PC-9 (cell line): ENCODE measurements around the gene ITGB3. TPM values are rescaled to one million over a fixed set of nuclear protein-coding genes. Genes with fewer than 3 reads are reported as not detected.

Experiments
- BruUV-seq: library from RNA; stranded (reverse); fragments of 400-500 nt; replicated peaks from 2 replicates; lab custom pipeline; 2021; lab: Mats Ljungman, UMichigan
- CTCF ChIA-PET: fragments of 300-600 bp; sonication (Branson Sonifier 250); formaldehyde crosslinking; loops from one replicate; lab custom pipeline; 2022; ENCODE audit warnings: antibody characterized with exemption; lab: Charles Lee
- POLR2A ChIA-PET: fragments of 300-600 bp; sonication (Branson Sonifier 250); formaldehyde crosslinking; loops from one replicate; lab custom pipeline; 2022; ENCODE audit warnings: antibody characterized with exemption; ENCODE audit not compliant: unreplicated experiment; lab: Charles Lee
- DNase-seq, 2 experiments: peaks; one replicate each; pipeline versions ENCODE4 v3.0.0 to v3.0.0-alpha.2; 2015 to 2022; ENCODE audit warnings: mixed read lengths in 1 of 2
- H2AFZ ChIP-seq: fragments of 200-600 bp; sonication (generic); 2 replicates; pipeline ENCODE4 v1.8.1; 2017; ENCODE audit warnings: antibody characterized with exemption
- H3F3A ChIP-seq: fragments of 200-600 bp; sonication (generic); 2 replicates; pipeline ENCODE4 v1.8.1; 2017; ENCODE audit warnings: antibody characterized with exemption, mild to moderate bottlenecking, low read depth; ENCODE audit not compliant: insufficient read depth
- H3K27ac ChIP-seq: fragments of 200-600 bp; sonication (generic); 2 replicates; pipeline ENCODE4 v1.6.1; 2016; ENCODE audit warnings: mixed run types
- H3K27me3 ChIP-seq: fragments of 200-600 bp; sonication (generic); 2 replicates; pipeline ENCODE4 v1.6.1; 2016; ENCODE audit warnings: low read depth, mixed run types; ENCODE audit not compliant: insufficient read depth
- H3K36me3 ChIP-seq: fragments of 200-600 bp; sonication (generic); 2 replicates; pipeline ENCODE4 v1.6.1; 2016; ENCODE audit warnings: low read depth, mixed run types
- H3K4me1 ChIP-seq: fragments of 200-600 bp; sonication (generic); replicated peaks from 2 replicates; pipeline ENCODE4 v1.6.1; 2016; ENCODE audit warnings: mixed run types; ENCODE audit not compliant: insufficient read depth
- H3K4me2 ChIP-seq: fragments of 200-600 bp; sonication (generic); 2 replicates; pipeline ENCODE4 v1.6.1; 2017; ENCODE audit warnings: mixed run types
- H3K4me3 ChIP-seq: fragments of 200-600 bp; sonication (generic); 2 replicates; pipeline ENCODE4 v1.6.1; 2016; ENCODE audit warnings: mixed run types
- H3K79me2 ChIP-seq: fragments of 200-600 bp; sonication (generic); 2 replicates; pipeline ENCODE4 v1.6.1; 2017; ENCODE audit warnings: low read depth, mixed run types
- H3K9me2 ChIP-seq: fragments of 200-600 bp; sonication (generic); 2 replicates; pipeline ENCODE4 v1.8.1; 2017; ENCODE audit warnings: mild to moderate bottlenecking; ENCODE audit not compliant: insufficient read depth
- H3K9me3 ChIP-seq: fragments of 200-600 bp; sonication (generic); 2 replicates; pipeline ENCODE4 v1.8.1; 2016; ENCODE audit warnings: low read depth; ENCODE audit not compliant: insufficient read depth
- H4K20me1 ChIP-seq: fragments of 200-600 bp; sonication (generic); 2 replicates; pipeline ENCODE4 v1.8.1; 2017; ENCODE audit not compliant: insufficient read depth
- EZH2 ChIP-seq: fragments of 200-600 bp; sonication (generic); IDR thresholded peaks from 2 replicates; pipeline ENCODE4 v1.8.0; 2017; ENCODE audit warnings: antibody characterized with exemption, low read depth
- intact Hi-C: fragments of 100-400 bp; cut with micrococcal nuclease; formaldehyde crosslinking; loops from one replicate; pipeline ENCODE4 v1.10.0; 2022; ENCODE audit not compliant: unreplicated experiment
- total RNA-seq: library from RNA; stranded (reverse); gene quantifications from 2 replicates; pipeline ENCODE4 v1.2.3, GENCODE V29; 2021
- TF ChIP-seq, protein P1 (sequence below): fragments of 200-600 bp; sonication (generic); conservative IDR thresholded peaks from 2 replicates; pipeline ENCODE4 v1.6.1; 2017; ENCODE audit warnings: mixed run types, antibody characterized with exemption, mild to moderate bottlenecking, moderate library complexity

Gene ITGB3
- total RNA-seq, 1 experiment from 2014 or later = 0.31 TPM

DNA sequence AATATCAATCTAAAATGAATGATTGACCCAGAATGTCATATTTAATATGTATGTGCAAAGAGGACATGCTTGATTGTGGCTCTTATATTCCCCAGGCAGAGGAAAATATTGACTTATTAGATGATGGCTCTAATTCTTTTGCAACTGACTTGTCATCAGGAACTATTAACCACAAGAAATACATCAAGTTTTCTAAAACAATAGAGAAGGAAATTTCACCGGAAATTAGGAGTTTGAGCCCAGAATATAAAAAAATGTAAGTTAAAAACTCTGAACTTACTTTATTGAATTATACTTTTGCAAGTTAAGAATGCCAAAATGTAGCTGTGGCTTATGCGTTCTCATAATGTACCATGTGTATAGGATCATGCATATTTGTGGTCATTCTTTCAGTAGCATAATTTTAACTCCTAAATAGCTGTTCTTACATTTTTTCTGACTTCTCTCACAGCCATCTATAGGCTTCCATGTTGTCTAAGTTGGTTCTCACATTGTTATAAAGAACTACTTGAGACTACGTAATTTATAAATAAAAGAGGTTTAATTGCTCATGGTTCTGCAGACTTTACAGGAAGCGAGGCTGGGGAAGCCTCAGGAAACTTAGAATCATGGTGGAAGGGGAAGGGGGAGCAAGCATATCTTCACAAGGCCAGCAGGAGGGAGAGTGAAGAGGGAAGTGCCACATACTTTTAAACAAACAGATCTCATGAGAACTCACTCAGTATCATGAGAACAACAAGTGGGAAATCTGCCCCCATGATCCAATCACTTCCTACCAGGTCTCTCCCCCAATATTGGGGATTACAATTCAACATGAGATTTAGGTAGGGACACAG is 81.7 kb downstream of the ITGB3 start:
- peaks cover 10% of the 10 kb centered on the region for H3K4me1 ChIP-seq
- no peaks in the 10 kb centered on the region for H3K9me3 ChIP-seq
- H3F3A ChIP-seq = no peaks in the 10 kb centered on the region; the same call in 1 of the 2 replicates
- H3K27me3 ChIP-seq = no peaks in the 10 kb centered on the region
- H2AFZ ChIP-seq = no peak overlapping the region
- H3K4me3 ChIP-seq = no peak overlapping the region
- no peak overlapping the region for H3K27ac ChIP-seq
- no TSS peak for BruUV-seq
- peaks cover 7% of the 10 kb centered on the region; the same call in 1 of the 2 replicates for H3K9me2 ChIP-seq
- H3K79me2 ChIP-seq = no peaks in the 10 kb centered on the region
- ChIA-PET POLR2A (no interaction called here), CTCF (no interaction called here)
- DNase-seq = no peak
- intact Hi-C loops = no loop called here
- H4K20me1 ChIP-seq = no peaks in the 10 kb centered on the region
- TF ChIP-seq EZH2 = no peak
- TF ChIP-seq, protein P1, sequence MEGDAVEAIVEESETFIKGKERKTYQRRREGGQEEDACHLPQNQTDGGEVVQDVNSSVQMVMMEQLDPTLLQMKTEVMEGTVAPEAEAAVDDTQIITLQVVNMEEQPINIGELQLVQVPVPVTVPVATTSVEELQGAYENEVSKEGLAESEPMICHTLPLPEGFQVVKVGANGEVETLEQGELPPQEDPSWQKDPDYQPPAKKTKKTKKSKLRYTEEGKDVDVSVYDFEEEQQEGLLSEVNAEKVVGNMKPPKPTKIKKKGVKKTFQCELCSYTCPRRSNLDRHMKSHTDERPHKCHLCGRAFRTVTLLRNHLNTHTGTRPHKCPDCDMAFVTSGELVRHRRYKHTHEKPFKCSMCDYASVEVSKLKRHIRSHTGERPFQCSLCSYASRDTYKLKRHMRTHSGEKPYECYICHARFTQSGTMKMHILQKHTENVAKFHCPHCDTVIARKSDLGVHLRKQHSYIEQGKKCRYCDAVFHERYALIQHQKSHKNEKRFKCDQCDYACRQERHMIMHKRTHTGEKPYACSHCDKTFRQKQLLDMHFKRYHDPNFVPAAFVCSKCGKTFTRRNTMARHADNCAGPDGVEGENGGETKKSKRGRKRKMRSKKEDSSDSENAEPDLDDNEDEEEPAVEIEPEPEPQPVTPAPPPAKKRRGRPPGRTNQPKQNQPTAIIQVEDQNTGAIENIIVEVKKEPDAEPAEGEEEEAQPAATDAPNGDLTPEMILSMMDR = no peak
- no peak overlapping the region for H3K4me2 ChIP-seq
- 0 out of 2 replicates have a peak, but pooled peaks cover 3% of the 10 kb centered on the region for H3K36me3 ChIP-seq

DNA sequence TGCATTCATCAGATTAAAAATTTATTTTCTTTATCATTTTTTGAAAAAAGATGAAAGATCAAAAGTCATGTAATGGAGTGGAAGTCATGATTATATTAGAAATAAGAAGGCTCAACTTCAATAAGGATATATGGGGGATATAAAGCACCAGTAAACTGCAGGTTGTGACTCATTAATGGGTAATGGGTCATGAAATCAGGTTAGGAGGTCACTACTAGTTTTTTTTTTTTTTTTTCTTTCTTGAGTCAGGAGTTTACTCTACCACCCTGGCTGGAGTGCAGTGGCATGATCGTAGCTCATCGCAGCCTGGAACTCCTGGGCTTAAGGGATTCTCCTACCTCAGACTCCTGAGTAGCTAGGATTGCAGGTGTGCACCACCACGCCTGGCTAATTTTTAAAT is 84.4 kb downstream of the ITGB3 start:
- ChIA-PET POLR2A (no interaction called here), CTCF (no interaction called here)
- Histone ChIP-seq H3F3A (no peaks in the 10 kb centered on the region; the same call in 1 of the 2 replicates), H3K27ac (no peak overlapping the region), H3K79me2 (no peaks in the 10 kb centered on the region), H2AFZ (no peak overlapping the region), H3K36me3 (0 out of 2 replicates have a peak, but pooled peaks cover 3% of the 10 kb centered on the region), H3K4me3 (no peak overlapping the region), H3K9me3 (no peaks in the 10 kb centered on the region), H3K27me3 (no peaks in the 10 kb centered on the region), H3K4me2 (no peak overlapping the region), H3K4me1 (peaks cover 10% of the 10 kb centered on the region), H4K20me1 (no peaks in the 10 kb centered on the region), H3K9me2 (peaks cover 7% of the 10 kb centered on the region; the same call in 1 of the 2 replicates)
- TF ChIP-seq, protein P1 = no peak
- TF ChIP-seq EZH2 = no peak
- intact Hi-C loops = no loop called here
- no TSS peak for BruUV-seq
- DNase-seq = peak in 1 of 2 experiments; percentile 67

DNA sequence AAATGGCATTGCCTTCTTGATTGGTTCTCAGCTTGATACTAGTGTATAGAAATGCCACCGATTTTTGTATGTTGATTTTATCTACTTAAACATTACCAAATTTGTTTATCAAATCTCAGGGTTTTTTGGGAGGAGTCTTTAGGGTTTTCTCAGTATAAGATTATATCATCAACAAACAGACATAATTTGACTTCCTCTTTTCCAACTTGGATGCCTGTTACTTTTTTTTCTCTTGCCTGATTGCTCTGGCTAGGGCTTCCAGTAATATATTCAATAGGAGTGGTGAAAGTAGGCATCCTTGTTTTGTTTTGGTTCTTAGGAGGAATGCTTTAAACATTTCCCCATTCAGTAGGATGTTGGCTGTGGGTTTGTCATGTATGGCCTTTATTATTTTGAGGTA is 99.2 kb downstream of the ITGB3 start:
- no peaks in the 10 kb centered on the region for H3K79me2 ChIP-seq
- H2AFZ ChIP-seq = no peak overlapping the region
- no peaks in the 10 kb centered on the region for H3K4me1 ChIP-seq
- no peaks in the 10 kb centered on the region for H3F3A ChIP-seq
- H3K9me3 ChIP-seq = peaks cover 8% of the 10 kb centered on the region; the same call in 1 of the 2 replicates
- H4K20me1 ChIP-seq = no peaks in the 10 kb centered on the region
- H3K4me2 ChIP-seq = no peak overlapping the region
- no peak overlapping the region for H3K27ac ChIP-seq
- no peak for DNase-seq
- no TSS peak for BruUV-seq
- no peaks in the 10 kb centered on the region for H3K27me3 ChIP-seq
- TF ChIP-seq, protein P1 = no peak
- no peak for TF ChIP-seq EZH2
- ChIA-PET POLR2A (no interaction called here), CTCF (no interaction called here)
- no peaks in the 10 kb centered on the region for H3K9me2 ChIP-seq
- intact Hi-C loops = no loop called here
- no peak overlapping the region for H3K4me3 ChIP-seq
- no peaks in the 10 kb centered on the region for H3K36me3 ChIP-seq
